Osteocyte (in vitro differentiated cells): ENCODE measurements around the gene SLC35A5. TPM values are rescaled to one million over a fixed set of nuclear protein-coding genes. Genes with fewer than 3 reads are reported as not detected.
A peak's percentile ranks its signal among the peaks of the same experiment; 100 is the strongest.

Experiments used
- DNase-seq: peaks from one replicate; pipeline ENCODE4 v3.0.0; 2021; ENCODE audit warnings: mixed read lengths; ENCODE audit not compliant: unreplicated experiment; ENCODE audit errors: extremely low spot score
- H3K27ac Mint-ChIP-seq: one replicate; pipeline ENCODE4 v1.8.0; 2021; ENCODE audit warnings: mild to moderate bottlenecking, mixed read lengths; ENCODE audit not compliant: unreplicated experiment
- H3K27me3 Mint-ChIP-seq: one replicate; pipeline ENCODE4 v1.8.0; 2021; ENCODE audit warnings: mixed read lengths; ENCODE audit not compliant: unreplicated experiment
- H3K36me3 Mint-ChIP-seq: one replicate; pipeline ENCODE4 v1.8.0; 2021; ENCODE audit warnings: mixed read lengths; ENCODE audit not compliant: unreplicated experiment
- H3K4me1 Mint-ChIP-seq: one replicate; pipeline ENCODE4 v1.8.0; 2021; ENCODE audit warnings: mixed read lengths; ENCODE audit not compliant: unreplicated experiment
- H3K4me3 Mint-ChIP-seq: one replicate; pipeline ENCODE4 v1.8.0; 2021; ENCODE audit warnings: mild to moderate bottlenecking, moderate library complexity, mixed read lengths; ENCODE audit not compliant: unreplicated experiment
- H3K9me3 Mint-ChIP-seq: one replicate; pipeline ENCODE4 v1.8.0; 2021; ENCODE audit warnings: mixed read lengths; ENCODE audit not compliant: unreplicated experiment
- CTCF ChIP-seq: fragments of 200-600 bp; sonication (generic); IDR thresholded peaks from 2 replicates; pipeline ENCODE4 v1.5.0; 2021; ENCODE audit warnings: antibody characterized with exemption, mild to moderate bottlenecking, moderate library complexity
- total RNA-seq: library from RNA; stranded (reverse); gene quantifications from 2 replicates; pipeline ENCODE4 v1.2.1, GENCODE V29; 2021

Gene SLC35A5
- total RNA-seq, 1 donor from 2014 or later: 51.6 TPM

- DNase-seq: no peak
- peak overlapping the region; percentile 73 for H3K27ac Mint-ChIP-seq
- H3K4me1 Mint-ChIP-seq: peaks cover 37% of the 10 kb centered on the region
- no peak for TF ChIP-seq CTCF
- H3K36me3 Mint-ChIP-seq: peaks cover 55% of the 10 kb centered on the region
- H3K9me3 Mint-ChIP-seq: no peaks in the 10 kb centered on the region
- no peaks in the 10 kb centered on the region for H3K27me3 Mint-ChIP-seq
- no peak overlapping the region for H3K4me3 Mint-ChIP-seq
Observed at GRCh38 chr3:112623717-112624116, 61.9 kb downstream of the SLC35A5 start.

- H3K27me3 Mint-ChIP-seq: no peaks in the 10 kb centered on the region
- peaks cover 69% of the 10 kb centered on the region for H3K36me3 Mint-ChIP-seq
- H3K9me3 Mint-ChIP-seq: no peaks in the 10 kb centered on the region
- H3K4me1 Mint-ChIP-seq: peaks cover 62% of the 10 kb centered on the region
- TF ChIP-seq CTCF: no peak
- no peak overlapping the region for H3K4me3 Mint-ChIP-seq
- no peak for DNase-seq
- H3K27ac Mint-ChIP-seq: peak overlapping the region; percentile 37
Observed at GRCh38 chr3:112627419-112627818, 65.6 kb downstream of the SLC35A5 start.

DNA sequence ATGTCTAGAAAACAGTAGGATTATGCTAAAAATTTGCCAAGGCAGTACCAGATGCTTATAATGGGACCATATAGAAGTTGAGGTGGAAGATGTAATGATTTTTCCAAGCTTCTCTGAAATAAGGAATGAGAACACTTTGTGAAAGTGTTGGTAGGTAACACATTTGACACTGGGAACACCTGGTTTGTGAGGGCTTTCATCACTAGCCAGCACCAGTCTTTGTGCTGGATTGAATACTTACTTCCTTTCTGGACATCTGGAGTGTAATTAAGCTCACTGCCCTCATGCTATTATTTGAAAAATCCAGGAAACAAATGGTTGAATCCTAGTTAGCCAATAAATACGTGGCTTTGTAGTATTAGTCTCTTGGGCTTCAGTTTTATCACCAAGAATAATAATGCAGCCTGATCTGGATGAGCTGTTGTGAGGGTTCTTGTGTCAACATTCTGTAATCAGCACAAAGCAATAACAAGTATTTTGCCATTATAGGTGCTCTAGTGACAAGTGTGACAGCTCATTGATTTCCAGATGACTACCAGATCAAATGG is 66.1 kb downstream of the SLC35A5 start:
- no peaks in the 10 kb centered on the region for H3K9me3 Mint-ChIP-seq
- peak overlapping the region; percentile 51 for H3K27ac Mint-ChIP-seq
- DNase-seq: no peak
- H3K4me3 Mint-ChIP-seq: no peak overlapping the region
- H3K36me3 Mint-ChIP-seq: peaks cover 72% of the 10 kb centered on the region
- TF ChIP-seq CTCF: no peak
- no peaks in the 10 kb centered on the region for H3K27me3 Mint-ChIP-seq
- H3K4me1 Mint-ChIP-seq: peaks cover 67% of the 10 kb centered on the region

- no peak for TF ChIP-seq CTCF
- no peak for DNase-seq
- peaks cover 69% of the 10 kb centered on the region for H3K36me3 Mint-ChIP-seq
- peaks cover 81% of the 10 kb centered on the region for H3K4me1 Mint-ChIP-seq
- no peak overlapping the region for H3K27ac Mint-ChIP-seq
- no peaks in the 10 kb centered on the region for H3K9me3 Mint-ChIP-seq
- no peaks in the 10 kb centered on the region for H3K27me3 Mint-ChIP-seq
- H3K4me3 Mint-ChIP-seq: peak overlapping the region; percentile 34
Observed at GRCh38 chr3:112629425-112629824, 67.6 kb downstream of the SLC35A5 start.

DNA sequence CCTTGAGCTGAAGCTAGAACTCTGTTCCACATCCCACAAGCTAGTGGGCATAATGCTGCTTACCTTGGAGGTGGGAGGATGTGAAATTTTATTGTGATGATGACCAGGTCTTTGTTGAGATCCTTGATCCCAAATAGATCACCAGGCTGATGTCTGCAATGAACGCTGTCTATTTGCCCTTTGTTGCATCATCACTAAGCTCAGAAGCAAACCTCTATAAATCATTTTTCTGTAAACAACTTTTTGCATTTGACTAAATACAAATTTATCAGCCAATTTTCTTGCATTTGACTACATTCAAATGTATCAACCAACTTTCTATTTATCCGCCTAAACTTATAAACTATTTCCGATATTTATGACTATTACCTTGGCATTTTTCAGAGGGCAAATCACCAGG is 69.4 kb downstream of the SLC35A5 start:
- no peak for DNase-seq
- Mint-ChIP-seq H3K4me3 (no peak overlapping the region), H3K27me3 (no peaks in the 10 kb centered on the region), H3K27ac (no peak overlapping the region), H3K36me3 (peaks cover 66% of the 10 kb centered on the region), H3K9me3 (no peaks in the 10 kb centered on the region), H3K4me1 (peaks cover 85% of the 10 kb centered on the region)
- no peak for TF ChIP-seq CTCF
